ENCODE data around the gene WDFY1.

WDFY1 gene

DNA sequence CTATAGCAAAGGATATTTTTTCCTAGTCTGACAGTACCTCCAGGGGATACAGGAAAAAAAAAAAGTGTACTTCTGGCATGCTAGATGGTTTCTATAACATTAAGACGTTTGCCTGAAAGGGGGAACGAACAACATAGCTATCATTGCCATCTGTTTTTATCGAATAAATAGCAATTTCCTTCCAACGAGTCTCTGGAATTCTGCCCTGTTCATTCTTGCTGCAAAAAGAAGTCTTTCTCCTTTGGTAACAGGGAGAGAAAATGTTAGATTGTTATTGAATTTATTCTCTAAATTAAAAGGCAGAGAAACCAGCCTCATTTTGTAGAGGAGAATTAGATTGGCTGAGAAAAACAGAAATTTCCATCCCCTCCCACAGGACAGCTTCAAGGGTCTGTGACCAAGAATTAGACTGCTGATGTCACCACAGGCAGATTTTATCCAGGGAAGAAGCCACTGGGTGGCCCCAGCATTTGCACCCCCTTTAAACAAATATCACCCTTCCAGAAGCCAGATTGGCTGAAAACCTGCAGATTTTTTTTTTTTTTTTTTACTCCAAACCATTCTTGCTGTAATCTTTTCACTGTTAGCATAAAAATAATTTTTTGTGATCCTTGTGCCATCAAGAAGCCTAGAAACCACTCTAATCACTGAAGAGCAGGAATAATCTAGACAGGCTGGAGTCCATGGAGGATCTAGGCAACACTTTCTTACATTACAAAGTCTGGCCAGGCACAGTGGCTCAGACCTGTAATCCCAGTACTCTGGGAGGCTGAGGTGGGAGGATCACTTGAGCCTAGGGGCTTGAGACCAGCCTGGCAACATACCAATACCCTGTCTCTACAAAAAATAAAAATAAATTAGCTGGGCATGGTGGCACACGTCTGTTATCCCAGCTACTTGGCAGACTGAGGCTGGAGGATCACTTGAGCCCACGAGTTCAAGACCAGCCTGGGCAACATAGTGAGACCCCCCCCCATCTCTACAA is 12.0 kb downstream of the WDFY1 start:
- DNase-seq (ENCODE audit: extremely low read depth, low read depth) = no peak
- H3K4me3 ChIP-seq (replicated peaks; ENCODE audit: low read depth, low read length) = no peak overlapping the region
- TF ChIP-seq, protein P1, sequence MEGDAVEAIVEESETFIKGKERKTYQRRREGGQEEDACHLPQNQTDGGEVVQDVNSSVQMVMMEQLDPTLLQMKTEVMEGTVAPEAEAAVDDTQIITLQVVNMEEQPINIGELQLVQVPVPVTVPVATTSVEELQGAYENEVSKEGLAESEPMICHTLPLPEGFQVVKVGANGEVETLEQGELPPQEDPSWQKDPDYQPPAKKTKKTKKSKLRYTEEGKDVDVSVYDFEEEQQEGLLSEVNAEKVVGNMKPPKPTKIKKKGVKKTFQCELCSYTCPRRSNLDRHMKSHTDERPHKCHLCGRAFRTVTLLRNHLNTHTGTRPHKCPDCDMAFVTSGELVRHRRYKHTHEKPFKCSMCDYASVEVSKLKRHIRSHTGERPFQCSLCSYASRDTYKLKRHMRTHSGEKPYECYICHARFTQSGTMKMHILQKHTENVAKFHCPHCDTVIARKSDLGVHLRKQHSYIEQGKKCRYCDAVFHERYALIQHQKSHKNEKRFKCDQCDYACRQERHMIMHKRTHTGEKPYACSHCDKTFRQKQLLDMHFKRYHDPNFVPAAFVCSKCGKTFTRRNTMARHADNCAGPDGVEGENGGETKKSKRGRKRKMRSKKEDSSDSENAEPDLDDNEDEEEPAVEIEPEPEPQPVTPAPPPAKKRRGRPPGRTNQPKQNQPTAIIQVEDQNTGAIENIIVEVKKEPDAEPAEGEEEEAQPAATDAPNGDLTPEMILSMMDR (IDR thresholded peaks at IDR 0.05; ENCODE audit: low read depth, low read length, missing control alignments) = no peak

DNA sequence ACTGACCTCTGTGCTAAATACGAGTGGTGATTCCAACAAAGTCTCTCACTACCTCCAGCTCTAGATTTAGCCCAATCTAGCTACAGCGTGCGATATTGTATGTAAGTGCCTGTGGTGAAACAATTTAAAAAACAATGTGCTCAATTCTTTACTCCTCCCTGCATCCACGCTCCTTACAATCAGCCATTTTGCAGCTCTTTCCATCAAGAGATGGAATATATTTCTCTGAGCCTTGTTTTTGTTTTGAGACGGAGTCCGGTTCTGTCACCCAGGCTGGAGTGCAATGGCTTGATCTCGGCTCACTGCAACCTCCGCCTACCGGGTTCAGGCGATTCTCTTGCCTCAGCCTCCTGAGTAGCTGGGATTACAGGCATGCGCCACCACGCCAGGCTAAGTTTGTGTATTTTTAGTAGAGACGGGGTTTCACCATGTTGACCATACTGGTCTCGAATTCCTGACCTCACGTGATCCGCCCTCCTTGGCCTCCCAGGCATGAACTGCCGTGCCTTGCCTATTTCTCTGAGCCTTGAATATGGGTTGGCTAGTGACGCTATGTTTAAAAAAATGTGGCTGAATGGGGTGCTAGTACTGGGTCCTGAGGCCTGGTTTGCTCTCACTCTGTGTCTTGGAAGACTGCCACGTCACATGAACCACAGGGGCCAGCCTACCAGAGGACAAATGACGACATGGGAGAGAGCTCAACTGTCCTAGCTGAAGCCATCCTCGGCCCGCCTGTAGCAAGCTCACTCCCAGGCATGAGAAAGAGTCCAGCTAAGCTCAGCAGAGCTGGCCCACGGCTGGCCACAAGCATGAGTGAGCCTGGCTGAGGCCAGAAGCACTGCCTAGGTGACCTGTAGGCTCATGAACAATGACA is 14.8 kb downstream of the WDFY1 start:
- TF ChIP-seq, protein P1 (IDR thresholded peaks at IDR 0.05; ENCODE audit: low read depth, low read length, missing control alignments) = no peak
- no peak overlapping the region for H3K4me3 ChIP-seq (replicated peaks; ENCODE audit: low read depth, low read length)
- no peak for DNase-seq (ENCODE audit: extremely low read depth, low read depth)

DNA sequence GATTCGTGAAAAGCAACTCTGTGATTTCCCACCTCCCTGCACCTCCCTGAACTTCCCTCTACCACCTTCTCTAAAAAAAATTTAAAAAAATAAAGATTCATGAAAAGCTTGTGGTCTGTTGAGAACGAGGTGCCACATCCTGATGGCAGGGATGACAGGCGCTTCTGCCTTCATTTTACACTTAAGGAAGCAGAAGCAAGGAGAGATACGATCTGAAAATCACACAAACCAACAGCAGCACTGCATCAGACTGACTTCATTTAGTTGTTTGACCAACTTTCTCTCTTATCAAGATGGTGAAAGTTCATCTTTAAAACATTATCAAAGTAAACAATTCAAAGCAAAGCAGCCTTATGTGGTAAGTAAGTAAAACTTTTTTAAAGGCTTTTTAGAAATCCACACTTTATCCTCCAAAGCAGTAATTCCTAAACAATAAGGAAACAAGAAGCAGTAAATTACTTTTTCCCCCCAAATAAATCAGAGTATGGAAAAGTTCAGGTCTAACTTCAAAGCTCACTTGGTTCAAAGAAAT is 15.5 kb downstream of the WDFY1 start:
- H3K4me3 ChIP-seq (replicated peaks; ENCODE audit: low read depth, low read length) = no peak overlapping the region
- TF ChIP-seq, protein P1 (IDR thresholded peaks at IDR 0.05; ENCODE audit: low read depth, low read length, missing control alignments) = no peak
- DNase-seq (ENCODE audit: extremely low read depth, low read depth) = no peak

DNA sequence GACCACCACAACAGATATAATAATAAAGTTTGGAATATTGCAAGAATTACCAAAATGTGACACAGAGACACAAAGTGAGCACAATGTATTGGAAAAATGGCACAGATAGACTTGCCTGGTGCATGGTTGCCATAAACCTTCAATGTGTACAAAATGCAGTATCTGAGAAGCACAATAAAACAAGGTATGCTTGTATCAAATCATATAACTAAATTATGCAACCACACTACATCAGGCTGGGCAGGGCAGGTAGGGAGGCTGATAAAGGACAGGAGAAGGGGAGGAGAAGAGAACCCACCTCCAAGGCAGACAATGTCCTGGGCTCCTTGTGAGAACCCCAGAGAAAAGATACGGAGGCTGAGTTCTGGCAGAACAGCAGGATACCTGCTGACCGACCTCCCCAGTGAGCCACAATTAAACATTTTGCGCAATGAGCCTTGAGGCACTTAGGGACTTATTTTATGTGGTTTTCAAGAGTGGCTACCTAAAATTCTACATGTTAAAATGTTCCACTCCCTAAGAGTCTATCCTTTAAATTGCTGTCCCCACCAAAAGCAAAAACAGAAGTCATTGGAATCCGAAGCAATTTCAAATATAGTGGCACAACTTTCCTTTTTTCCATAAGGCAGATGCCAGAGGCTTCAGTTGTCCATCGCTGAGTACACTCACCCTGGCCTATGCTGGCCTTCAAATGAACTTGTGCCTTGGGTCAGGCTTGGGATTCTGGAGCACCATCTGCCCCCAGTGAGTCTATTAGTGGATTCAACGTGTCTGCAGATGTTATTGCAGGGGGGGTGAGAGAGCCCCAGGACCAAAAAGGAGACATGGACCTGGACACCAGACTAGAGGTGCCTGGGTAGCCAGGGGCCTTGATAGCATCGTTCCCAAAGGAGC is 16.8 kb downstream of the WDFY1 start:
- TF ChIP-seq, protein P1 (IDR thresholded peaks at IDR 0.05; ENCODE audit: low read depth, low read length, missing control alignments) = no peak
- no peak for DNase-seq (ENCODE audit: extremely low read depth, low read depth)
- H3K4me3 ChIP-seq (replicated peaks; ENCODE audit: low read depth, low read length) = no peak overlapping the region

DNA sequence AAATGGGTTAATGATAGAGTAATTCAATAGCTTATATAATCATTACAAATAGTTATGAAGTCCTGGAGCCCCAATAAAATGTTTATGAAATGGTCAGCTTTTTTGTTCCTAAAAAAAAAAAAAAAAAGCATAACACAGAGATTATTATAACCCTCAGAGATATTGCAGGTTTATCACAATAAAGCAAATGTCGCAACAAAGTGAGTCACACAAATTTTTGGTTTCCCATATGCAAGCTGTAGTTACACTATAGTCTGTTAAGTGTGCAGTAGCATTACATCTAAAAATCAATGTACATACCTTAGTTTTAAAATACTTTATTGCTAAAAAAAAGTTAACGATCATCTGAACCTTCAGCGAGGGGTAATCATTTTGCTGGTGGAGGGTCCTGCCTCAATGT is 20.0 kb downstream of the WDFY1 start:
- H3K4me3 ChIP-seq (replicated peaks; ENCODE audit: low read depth, low read length) = no peak overlapping the region
- TF ChIP-seq, protein P1 (IDR thresholded peaks at IDR 0.05; ENCODE audit: low read depth, low read length, missing control alignments) = no peak

DNA sequence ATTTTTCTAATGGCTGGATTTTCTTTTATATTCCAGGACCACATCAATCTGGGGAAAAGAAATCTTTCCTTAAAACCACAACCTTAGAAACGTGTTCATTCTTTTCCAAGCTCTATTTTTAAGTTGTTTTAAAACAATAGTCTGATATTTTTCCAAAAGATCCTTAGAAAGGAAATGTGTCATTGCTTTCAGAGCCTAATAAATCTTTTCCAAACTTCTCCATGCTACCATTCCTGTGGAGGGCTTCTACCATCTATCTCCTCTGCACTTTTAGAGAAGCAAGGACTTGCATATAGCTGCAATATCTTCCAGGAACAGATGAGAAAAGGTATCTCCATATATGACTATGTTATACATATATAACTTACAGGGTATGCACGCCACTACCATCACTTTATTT is 21.2 kb downstream of the WDFY1 start:
- no peak overlapping the region for H3K4me3 ChIP-seq (replicated peaks; ENCODE audit: low read depth, low read length)
- TF ChIP-seq, protein P1 (IDR thresholded peaks at IDR 0.05; ENCODE audit: low read depth, low read length, missing control alignments) = no peak
- no peak for DNase-seq (ENCODE audit: extremely low read depth, low read depth)

More for the DNA sequence above, 20.0 kb downstream of the WDFY1 start:
- DNase-seq (ENCODE audit: extremely low read depth, low read depth) = no peak

Measured in HFF-Myc (cell line).